BLaER1 (cell line): Measurements from ENCODE around the gene OTOP2.

Source experiments
- H3K27ac ChIP-seq: shearing (Covaris generic); formaldehyde crosslinking; 2 replicates; pipeline ENCODE4 v1.8.1; 2022
- H3K27me3 ChIP-seq: shearing (Covaris generic); formaldehyde crosslinking; 2 replicates; pipeline ENCODE4 v1.8.1; 2022
- H3K36me3 ChIP-seq: shearing (Covaris generic); formaldehyde crosslinking; 2 replicates; pipeline ENCODE4 v1.8.1; 2022
- H3K4me1 ChIP-seq: shearing (Covaris generic); formaldehyde crosslinking; 2 replicates; pipeline ENCODE4 v1.8.1; 2022
- H3K4me2 ChIP-seq: shearing (Covaris generic); formaldehyde crosslinking; 2 replicates; pipeline ENCODE4 v1.8.1; 2022
- H3K4me3 ChIP-seq: shearing (Covaris generic); formaldehyde crosslinking; 2 replicates; pipeline ENCODE4 v1.8.1; 2022
- H3K9ac ChIP-seq: shearing (Covaris generic); formaldehyde crosslinking; 2 replicates; pipeline ENCODE4 v1.8.1; 2022
- H3K9me3 ChIP-seq: shearing (Covaris generic); formaldehyde crosslinking; 2 replicates; pipeline ENCODE4 v1.8.1; 2022
- H4K20me1 ChIP-seq: shearing (Covaris generic); formaldehyde crosslinking; 2 replicates; pipeline ENCODE4 v1.8.1; 2022
- Cebpa-rat ChIP-seq: shearing (Covaris generic); IDR thresholded peaks from 2 replicates; pipeline ENCODE4 v1.8.1; 2022

OTOP2 gene

DNA sequence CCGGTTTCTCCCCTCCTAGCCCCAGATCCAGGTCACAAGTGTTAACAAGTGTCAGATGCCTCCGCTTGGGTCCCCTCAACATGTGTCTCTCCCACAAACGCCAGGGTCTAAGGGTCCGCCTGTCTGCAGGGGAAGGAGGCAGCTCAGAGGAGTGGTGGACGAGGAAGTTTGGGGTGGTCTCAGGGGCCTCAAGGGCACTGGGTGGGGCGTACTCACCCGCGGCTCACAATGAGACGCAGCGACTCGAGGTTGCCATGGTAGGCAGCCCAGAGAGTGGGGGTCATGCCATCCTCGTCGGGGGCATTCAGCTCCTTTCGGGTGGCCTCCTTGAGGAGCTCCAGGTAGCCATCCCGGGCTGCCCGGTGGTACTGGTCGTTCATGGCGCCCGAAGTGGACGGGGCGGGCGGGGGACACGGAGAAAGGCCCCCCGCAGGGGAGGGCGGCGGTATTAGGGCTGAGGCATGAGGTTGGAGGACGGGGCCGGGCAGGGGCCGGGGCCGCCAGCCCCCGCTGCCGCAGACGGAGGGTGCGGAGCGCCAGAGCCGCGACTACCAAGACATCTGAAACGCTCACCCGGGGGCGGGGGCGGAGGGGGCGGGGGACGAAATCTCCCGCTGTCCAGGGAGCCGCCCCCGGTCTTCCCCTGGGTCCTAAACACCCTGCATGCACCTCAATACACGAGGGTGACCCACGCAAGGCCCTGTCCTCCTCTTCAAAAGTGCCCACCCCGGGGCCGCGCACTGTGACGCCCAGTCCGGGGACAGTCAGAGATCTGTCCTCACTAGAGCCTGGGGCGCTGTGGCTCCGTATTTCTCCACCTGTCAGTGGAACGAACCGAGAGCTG is 1.2 kb upstream of the OTOP2 start, which contains the start of gene USH1G:
USH1G (minus strand) TSS at position 562 of the 844 bp plus-strand sequence; CDS start at position 380, 182 bp downstream.
- H3K27me3 ChIP-seq: peaks cover 88% of the 10 kb centered on the region
- H3K27ac ChIP-seq: no peak within 1 kb of the TSS
- H3K36me3 ChIP-seq: no peaks in the 10 kb centered on the region
- H3K4me2 ChIP-seq: peak within 1 kb of the TSS; percentile 52; the same call in 1 of the 2 replicates
- TF ChIP-seq Cebpa-rat: no peak
- no peak within 1 kb of the TSS for H3K4me3 ChIP-seq
- no peaks in the 10 kb centered on the region for H3K4me1 ChIP-seq
- no peaks in the 10 kb centered on the region for H3K9me3 ChIP-seq
- H3K9ac ChIP-seq: no peak within 1 kb of the TSS
- H4K20me1 ChIP-seq: peaks cover 11% of the 10 kb centered on the region; the same call in 1 of the 2 replicates

DNA sequence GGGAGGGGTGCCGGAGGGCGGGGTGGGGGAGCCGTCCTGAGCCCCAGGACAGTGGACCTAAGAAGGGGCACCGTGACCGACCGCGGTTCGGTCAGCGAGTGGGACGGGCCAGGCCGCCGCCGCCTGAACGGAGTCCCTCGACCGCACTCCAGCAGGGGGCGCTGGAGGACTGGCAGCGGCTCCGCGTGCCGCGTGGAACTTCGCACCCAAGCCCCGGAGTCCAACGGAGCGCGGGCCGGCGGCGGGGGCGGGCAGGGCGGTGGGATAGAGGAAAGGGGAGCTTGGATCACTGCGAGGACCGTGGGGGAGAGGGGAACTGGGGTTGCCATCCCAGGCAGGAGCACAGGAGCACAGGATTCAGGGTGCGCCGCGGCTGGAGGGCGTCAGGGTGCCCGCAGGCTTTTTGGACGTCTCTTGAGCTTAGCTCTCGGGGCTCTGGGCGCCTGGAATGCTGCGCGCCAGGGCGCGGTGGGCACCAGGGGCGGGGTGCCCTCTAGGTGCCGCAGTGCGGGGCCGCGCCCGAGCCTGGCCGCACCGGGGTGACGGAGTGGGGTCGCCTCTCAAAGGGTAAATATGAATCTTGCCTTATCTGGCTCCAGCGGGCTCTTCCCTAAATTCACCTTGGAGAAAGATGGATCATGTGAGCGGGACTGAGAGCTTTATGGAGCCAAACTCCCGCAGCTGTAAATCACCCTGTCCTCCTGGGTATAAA is 379 bp upstream of the OTOP2 start:
- Histone ChIP-seq H3K36me3 (no peaks in the 10 kb centered on the region), H3K4me2 (no peak overlapping the region), H3K4me3 (no peak overlapping the region), H3K27ac (no peak overlapping the region), H3K4me1 (no peaks in the 10 kb centered on the region), H3K27me3 (peaks cover 88% of the 10 kb centered on the region), H3K9me3 (no peaks in the 10 kb centered on the region), H3K9ac (no peak overlapping the region), H4K20me1 (peaks cover 11% of the 10 kb centered on the region; the same call in 1 of the 2 replicates)
- no peak for TF ChIP-seq Cebpa-rat

GRCh38 chr17:74925242-74925641 is 1.2 kb downstream of the OTOP2 start:
- H3K4me3 ChIP-seq: no peak overlapping the region
- H3K27ac ChIP-seq: no peak overlapping the region
- peaks cover 73% of the 10 kb centered on the region for H3K27me3 ChIP-seq
- no peaks in the 10 kb centered on the region for H3K4me1 ChIP-seq
- H3K9me3 ChIP-seq: no peaks in the 10 kb centered on the region
- no peak overlapping the region for H3K4me2 ChIP-seq
- no peaks in the 10 kb centered on the region for H3K36me3 ChIP-seq
- no peak overlapping the region for H3K9ac ChIP-seq
- no peak for TF ChIP-seq Cebpa-rat
- H4K20me1 ChIP-seq: peaks cover 11% of the 10 kb centered on the region; the same call in 1 of the 2 replicates

DNA sequence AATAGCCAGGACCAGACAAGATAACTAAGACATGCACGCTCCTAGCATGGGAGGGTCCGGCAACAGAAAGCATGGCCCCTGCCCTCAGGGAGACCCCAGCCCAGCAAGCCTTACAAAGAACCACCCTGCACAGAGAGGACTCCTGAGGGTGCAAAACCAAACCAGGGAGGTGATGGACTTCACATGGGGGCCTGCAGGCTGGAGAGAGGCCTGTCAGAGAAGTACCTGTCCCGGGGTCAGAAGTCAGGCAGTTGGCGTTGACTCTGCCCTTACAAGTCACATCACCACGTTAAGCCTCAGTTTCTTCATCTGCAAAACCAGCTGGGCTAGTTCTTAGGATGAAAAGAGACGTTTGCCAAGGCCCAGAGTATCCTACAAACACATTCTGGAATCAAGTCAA is 4.7 kb downstream of the OTOP2 start:
- Histone ChIP-seq H3K36me3 (no peaks in the 10 kb centered on the region), H3K4me3 (no peak overlapping the region), H3K9ac (no peak overlapping the region), H3K9me3 (no peaks in the 10 kb centered on the region), H3K4me1 (no peaks in the 10 kb centered on the region), H3K27ac (no peak overlapping the region), H4K20me1 (peaks cover 7% of the 10 kb centered on the region; the same call in 1 of the 2 replicates), H3K27me3 (peaks cover 51% of the 10 kb centered on the region), H3K4me2 (no peak overlapping the region)
- TF ChIP-seq Cebpa-rat: no peak

GRCh38 chr17:74930535-74931036 is 6.5 kb downstream of the OTOP2 start:
- peaks cover 51% of the 10 kb centered on the region for H3K27me3 ChIP-seq
- no peak overlapping the region for H3K9ac ChIP-seq
- peaks cover 11% of the 10 kb centered on the region for H4K20me1 ChIP-seq
- no peak overlapping the region for H3K27ac ChIP-seq
- no peaks in the 10 kb centered on the region for H3K4me1 ChIP-seq
- no peak overlapping the region for H3K4me2 ChIP-seq
- H3K36me3 ChIP-seq: no peaks in the 10 kb centered on the region
- no peak overlapping the region for H3K4me3 ChIP-seq
- no peak for TF ChIP-seq Cebpa-rat
- no peaks in the 10 kb centered on the region for H3K9me3 ChIP-seq

GRCh38 chr17:74935048-74935447 is 11.0 kb downstream of the OTOP2 start:
- Histone ChIP-seq H3K4me3 (no peak overlapping the region), H3K27ac (no peak overlapping the region), H3K9me3 (no peaks in the 10 kb centered on the region), H4K20me1 (peaks cover 22% of the 10 kb centered on the region), H3K36me3 (no peaks in the 10 kb centered on the region), H3K4me1 (peaks cover 8% of the 10 kb centered on the region), H3K9ac (no peak overlapping the region), H3K4me2 (no peak overlapping the region), H3K27me3 (peaks cover 67% of the 10 kb centered on the region)
- TF ChIP-seq Cebpa-rat: no peak

DNA sequence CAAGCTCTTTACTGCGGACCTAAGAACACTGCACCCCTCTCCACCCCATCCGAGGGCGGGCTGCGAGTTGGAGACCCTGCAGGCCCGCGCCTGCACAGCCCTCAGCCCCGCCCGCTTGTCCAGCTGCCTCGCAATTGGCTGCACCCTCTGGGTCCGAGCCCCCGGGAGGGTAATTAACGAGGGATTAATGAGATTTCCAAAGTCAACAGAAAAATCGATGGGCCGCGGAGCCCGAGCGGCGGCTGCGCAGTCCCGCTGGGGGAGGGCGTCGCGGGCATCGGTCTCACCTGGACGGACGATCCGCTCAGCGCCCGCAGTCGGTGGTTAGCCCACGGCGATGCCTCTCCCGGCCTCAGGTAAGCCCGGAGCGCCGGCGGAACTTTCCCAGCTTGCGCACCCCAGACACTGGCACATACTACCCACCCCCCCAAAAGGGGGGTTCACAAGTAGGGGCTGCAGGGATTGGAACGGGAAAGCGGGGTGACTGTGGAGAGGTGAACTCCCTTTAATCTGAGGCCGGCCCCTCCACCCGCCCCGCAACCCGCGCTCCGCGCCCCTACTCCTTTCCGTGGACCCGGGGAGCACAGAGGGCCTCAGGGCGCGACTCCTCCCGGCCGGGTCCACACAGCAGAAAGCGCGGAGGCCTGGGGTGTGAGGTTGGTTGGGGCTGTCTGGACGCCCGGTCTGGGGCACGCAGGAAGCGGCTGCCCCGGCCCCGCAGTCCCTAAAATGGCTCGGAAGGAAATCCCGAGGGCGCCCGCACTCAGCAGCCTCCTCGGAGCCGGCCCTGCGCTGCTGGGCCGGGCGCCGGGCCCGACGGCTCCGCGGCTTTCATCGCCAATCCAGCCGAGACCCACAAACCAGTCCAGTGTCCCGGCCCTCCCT is 11.8 kb downstream of the OTOP2 start, which contains the start of gene OTOP3:
OTOP3 (plus strand) TSS at position 314 of the 885 bp plus-strand sequence; CDS start at position 338, 24 bp downstream.
- no peak for TF ChIP-seq Cebpa-rat
- H3K27me3 ChIP-seq: peaks cover 67% of the 10 kb centered on the region
- H3K4me3 ChIP-seq: no peak within 1 kb of the TSS
- peaks cover 8% of the 10 kb centered on the region for H3K4me1 ChIP-seq
- no peaks in the 10 kb centered on the region for H3K36me3 ChIP-seq
- H3K9ac ChIP-seq: no peak within 1 kb of the TSS
- H3K27ac ChIP-seq: no peak within 1 kb of the TSS
- H3K4me2 ChIP-seq: no peak within 1 kb of the TSS
- peaks cover 22% of the 10 kb centered on the region for H4K20me1 ChIP-seq
- no peaks in the 10 kb centered on the region for H3K9me3 ChIP-seq

GRCh38 chr17:74936470-74936799 is 12.4 kb downstream of the OTOP2 start:
- Histone ChIP-seq H3K36me3 (no peaks in the 10 kb centered on the region), H3K27me3 (peaks cover 67% of the 10 kb centered on the region), H3K27ac (no peak overlapping the region), H3K9ac (no peak overlapping the region), H4K20me1 (peaks cover 22% of the 10 kb centered on the region), H3K4me3 (no peak overlapping the region), H3K4me1 (peaks cover 8% of the 10 kb centered on the region), H3K9me3 (no peaks in the 10 kb centered on the region), H3K4me2 (no peak overlapping the region)
- TF ChIP-seq Cebpa-rat: no peak
